Fibroblast of lung (primary cell): ENCODE measurements around the gene UNC45A. TPM values are rescaled to one million over a fixed set of nuclear protein-coding genes. Genes with fewer than 3 reads are reported as not detected.

Source experiments
- DNase-seq, 2 donors: peaks; one replicate each; pipeline versions ENCODE4 v3.0.0 to v3.0.0-alpha.2; 2010; ENCODE audit warnings: low read depth in 2 of 2
- H2AFZ ChIP-seq: 2 replicates; pipeline ENCODE4 v1.5.1; 2012; ENCODE audit warnings: low read length, control low read depth, inconsistent platforms
- H3K27ac ChIP-seq: 2 replicates; pipeline ENCODE4 v1.5.1; 2011; ENCODE audit warnings: low read length, control low read depth; ENCODE audit not compliant: insufficient read depth
- H3K27me3 ChIP-seq: 2 replicates; pipeline ENCODE4 v1.5.1; 2011; ENCODE audit warnings: mild to moderate bottlenecking, low read length; ENCODE audit not compliant: control insufficient read depth, insufficient read depth
- H3K36me3 ChIP-seq: 2 replicates; pipeline ENCODE4 v1.5.1; 2011; ENCODE audit warnings: low read length; ENCODE audit not compliant: control insufficient read depth, insufficient read depth
- H3K4me1 ChIP-seq: 2 replicates; pipeline ENCODE4 v1.5.1; 2011; ENCODE audit warnings: low read length; ENCODE audit not compliant: control insufficient read depth, insufficient read depth; ENCODE audit errors: extremely low read depth
- H3K4me2 ChIP-seq: 2 replicates; pipeline ENCODE4 v1.5.1; 2011; ENCODE audit warnings: low read length, control low read depth; ENCODE audit not compliant: insufficient read depth; ENCODE audit errors: extremely low read depth
- H3K4me3 ChIP-seq, 4 experiments: fragments of 200-600 bp in 1 of 4; sonication (generic) in 1 of 4; replicated peaks in 1 of 4; 2 replicates each; pipeline ENCODE4 v1.5.1; 2011 to 2016; ENCODE audit warnings: low read length in 4 of 4, low read depth in 3 of 4, mild to moderate bottlenecking in 3 of 4, control low read depth in 2 of 4, inconsistent platforms in 1 of 4, mixed read lengths in 1 of 4; ENCODE audit not compliant: insufficient read depth in 1 of 4; ENCODE audit errors: control extremely low read depth in 1 of 4
- H3K79me2 ChIP-seq: 2 replicates; pipeline ENCODE4 v1.5.1; 2012; ENCODE audit warnings: mild to moderate bottlenecking, low read length, inconsistent platforms; ENCODE audit not compliant: control insufficient read depth, insufficient read depth
- H3K9ac ChIP-seq: 2 replicates; pipeline ENCODE4 v1.5.1; 2011; ENCODE audit warnings: mild to moderate bottlenecking, low read length, control low read depth; ENCODE audit not compliant: insufficient read depth
- H3K9me3 ChIP-seq: 2 replicates; pipeline ENCODE4 v1.5.1; 2012; ENCODE audit warnings: low read depth, low read length; ENCODE audit not compliant: control insufficient read depth, insufficient read depth
- H4K20me1 ChIP-seq: 2 replicates; pipeline ENCODE4 v1.5.1; 2011; ENCODE audit warnings: low read length; ENCODE audit not compliant: control insufficient read depth, insufficient read depth; ENCODE audit errors: extremely low read depth
- EZH2 ChIP-seq: IDR thresholded peaks from 2 replicates; pipeline ENCODE4 v1.5.1; 2012; ENCODE audit warnings: low read length, control low read depth, mild to moderate bottlenecking; ENCODE audit errors: missing control alignments
- polyA plus RNA-seq, 2 donors: library from polyadenylated mRNA; depleted of rRNA in 1 of 2; stranded (reverse) in 1 of 2; unstranded in 1 of 2; fragments of >200 nt; gene quantifications; 2 replicates each; pipeline ENCODE4 v1.2.1, GENCODE V29; 2011 to 2012; ENCODE audit warnings: missing spikeins in 1 of 2
- total RNA-seq: library from RNA; depleted of rRNA; stranded (reverse); fragments of >200 nt; gene quantifications from 2 replicates; pipeline ENCODE4 v1.2.1, GENCODE V29; 2014
- TF ChIP-seq, protein P1 (sequence below), 2 donors: IDR thresholded peaks in 1 of 2; conservative IDR thresholded peaks in 1 of 2; 1 replicate in 1 of 2; 2 replicates in 1 of 2; pipeline ENCODE4 v1.5.1; 2011 to 2012; ENCODE audit warnings: low read length in 2 of 2, control low read depth in 1 of 2, inconsistent platforms in 1 of 2, low read depth in 1 of 2, mild to moderate bottlenecking in 1 of 2

UNC45A gene
- total and polyA plus RNA-seq, 2 donors (not counting 1 experiment from before 2014, with no cell fraction given): 41.7 to 104 TPM

DNA sequence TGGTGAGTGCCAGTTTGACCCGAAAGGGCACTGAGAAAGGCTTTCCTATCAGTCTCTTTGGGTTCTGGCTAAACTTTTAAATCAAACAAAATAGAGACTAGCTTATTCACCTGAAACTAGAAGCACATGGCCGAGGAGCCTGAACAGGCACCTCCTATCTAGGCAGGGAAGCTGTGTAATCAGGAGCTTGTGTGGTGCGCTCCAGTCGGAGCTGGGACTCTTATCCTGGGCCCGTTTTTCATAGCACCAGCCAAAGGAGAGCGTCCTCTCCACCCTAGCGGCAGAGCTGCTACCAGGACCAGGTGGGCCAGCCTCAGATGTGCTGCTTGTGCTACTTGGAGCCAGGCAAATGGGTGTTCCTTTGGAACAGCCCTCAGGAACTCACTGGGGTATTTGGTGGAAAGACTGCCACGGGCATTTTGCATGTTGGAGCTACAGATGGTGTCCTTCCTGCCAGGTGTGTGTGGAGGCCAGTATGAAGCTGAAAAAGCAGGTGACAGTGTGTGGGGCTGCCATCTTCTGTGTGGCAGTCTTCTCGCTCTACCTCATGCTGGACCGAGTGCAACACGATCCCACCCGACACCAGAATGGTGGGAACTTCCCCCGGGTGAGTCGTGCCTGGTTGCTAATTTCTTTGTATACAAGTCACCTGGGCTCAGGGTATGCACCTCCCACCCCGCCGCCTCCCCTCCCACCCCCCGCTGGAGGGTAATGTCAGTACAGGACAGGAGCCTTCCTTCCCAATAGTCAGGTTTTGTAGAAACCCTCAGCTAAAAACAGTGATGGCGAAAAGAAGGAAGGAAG, 31.1 kb upstream of the UNC45A start:
- Histone ChIP-seq H4K20me1 (no peaks in the 10 kb centered on the region), H2AFZ (peak overlapping the region; percentile 62), H3K36me3 (peaks cover 13% of the 10 kb centered on the region), H3K4me3 (peak overlapping the region; percentile 65 to 82 (median 76)), H3K4me2 (peak overlapping the region; percentile 94), H3K9ac (no peak overlapping the region), H3K9me3 (no peaks in the 10 kb centered on the region), H3K27ac (no peak overlapping the region), H3K4me1 (no peaks in the 10 kb centered on the region), H3K79me2 (no peaks in the 10 kb centered on the region), H3K27me3 (no peaks in the 10 kb centered on the region)
- TF ChIP-seq EZH2: no peak
- TF ChIP-seq, protein P1, sequence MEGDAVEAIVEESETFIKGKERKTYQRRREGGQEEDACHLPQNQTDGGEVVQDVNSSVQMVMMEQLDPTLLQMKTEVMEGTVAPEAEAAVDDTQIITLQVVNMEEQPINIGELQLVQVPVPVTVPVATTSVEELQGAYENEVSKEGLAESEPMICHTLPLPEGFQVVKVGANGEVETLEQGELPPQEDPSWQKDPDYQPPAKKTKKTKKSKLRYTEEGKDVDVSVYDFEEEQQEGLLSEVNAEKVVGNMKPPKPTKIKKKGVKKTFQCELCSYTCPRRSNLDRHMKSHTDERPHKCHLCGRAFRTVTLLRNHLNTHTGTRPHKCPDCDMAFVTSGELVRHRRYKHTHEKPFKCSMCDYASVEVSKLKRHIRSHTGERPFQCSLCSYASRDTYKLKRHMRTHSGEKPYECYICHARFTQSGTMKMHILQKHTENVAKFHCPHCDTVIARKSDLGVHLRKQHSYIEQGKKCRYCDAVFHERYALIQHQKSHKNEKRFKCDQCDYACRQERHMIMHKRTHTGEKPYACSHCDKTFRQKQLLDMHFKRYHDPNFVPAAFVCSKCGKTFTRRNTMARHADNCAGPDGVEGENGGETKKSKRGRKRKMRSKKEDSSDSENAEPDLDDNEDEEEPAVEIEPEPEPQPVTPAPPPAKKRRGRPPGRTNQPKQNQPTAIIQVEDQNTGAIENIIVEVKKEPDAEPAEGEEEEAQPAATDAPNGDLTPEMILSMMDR (conservative IDR thresholded peaks at IDR 0.05 in 1 of 2, IDR thresholded peaks at IDR 0.05 in 1 of 2; ENCODE audit: low read depth in 1 of 2, low read length in 2 of 2): no peak
- peak in 1 of 2 donors; percentile 8 for DNase-seq

DNA sequence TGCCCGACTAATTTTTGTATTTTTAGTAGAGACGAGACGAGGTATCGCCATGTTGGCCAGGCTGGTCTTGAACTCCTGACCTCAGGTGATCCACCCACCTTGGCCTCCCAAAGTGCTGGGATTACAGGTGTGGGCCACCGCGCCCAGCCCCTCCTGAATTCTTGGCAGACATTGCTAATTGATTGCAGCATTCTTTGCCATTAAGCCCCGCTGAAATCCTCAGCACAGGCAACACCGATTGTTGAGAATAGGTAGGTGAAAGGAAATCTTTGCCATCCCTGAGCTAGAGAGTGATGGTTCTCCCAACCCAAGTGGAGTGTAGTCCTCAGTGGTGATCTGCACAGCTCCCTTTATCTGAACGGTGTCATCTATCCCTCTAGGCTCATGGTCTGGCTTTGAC, 30.3 kb upstream of the UNC45A start:
- no peak for DNase-seq
- H3K9ac ChIP-seq: no peak overlapping the region
- H3K4me2 ChIP-seq: no peak overlapping the region
- peaks cover 13% of the 10 kb centered on the region for H3K36me3 ChIP-seq
- H2AFZ ChIP-seq: no peak overlapping the region
- H3K4me1 ChIP-seq: no peaks in the 10 kb centered on the region
- H3K79me2 ChIP-seq: no peaks in the 10 kb centered on the region
- TF ChIP-seq EZH2: no peak
- TF ChIP-seq, protein P1 (conservative IDR thresholded peaks at IDR 0.05 in 1 of 2, IDR thresholded peaks at IDR 0.05 in 1 of 2; ENCODE audit: low read depth in 1 of 2, low read length in 2 of 2): no peak
- no peak overlapping the region for H3K4me3 ChIP-seq
- H4K20me1 ChIP-seq: no peaks in the 10 kb centered on the region
- H3K27ac ChIP-seq: no peak overlapping the region
- no peaks in the 10 kb centered on the region for H3K9me3 ChIP-seq
- no peaks in the 10 kb centered on the region for H3K27me3 ChIP-seq

DNA sequence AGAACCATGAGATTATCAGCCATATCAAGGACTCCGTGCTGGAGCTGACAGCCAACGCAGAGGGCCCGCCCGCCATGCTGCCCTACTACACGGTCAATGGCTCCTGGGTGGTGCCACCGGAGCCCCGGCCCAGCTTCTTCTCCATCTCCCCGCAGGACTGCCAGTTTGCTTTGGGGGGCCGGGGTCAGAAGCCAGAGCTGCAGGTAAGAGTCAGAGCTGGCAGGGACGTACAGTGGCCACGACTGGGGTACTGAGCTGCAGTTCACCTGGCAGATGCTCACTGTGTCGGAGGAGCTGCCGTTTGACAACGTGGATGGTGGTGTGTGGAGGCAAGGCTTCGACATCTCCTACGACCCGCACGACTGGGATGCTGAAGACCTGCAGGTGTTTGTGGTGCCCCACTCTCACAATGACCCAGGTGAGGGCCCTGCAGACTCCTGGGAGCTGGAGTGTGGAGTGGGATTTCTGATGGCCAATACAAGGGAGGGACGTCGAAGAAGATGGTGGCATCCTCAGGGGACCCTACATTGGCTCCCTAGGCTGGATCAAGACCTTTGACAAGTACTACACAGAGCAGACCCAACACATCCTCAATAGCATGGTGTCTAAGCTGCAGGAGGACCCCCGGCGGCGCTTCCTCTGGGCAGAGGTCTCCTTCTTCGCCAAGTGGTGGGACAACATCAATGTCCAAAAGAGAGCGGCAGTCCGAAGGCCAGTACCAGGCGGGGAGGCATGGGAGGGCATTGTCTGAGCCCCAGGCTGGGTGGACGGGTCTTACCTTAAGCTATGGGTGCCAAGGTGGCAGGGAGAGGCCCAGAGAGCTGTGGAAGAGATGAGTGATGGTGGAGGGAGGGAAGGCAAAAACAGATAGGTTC, 29.5 kb upstream of the UNC45A start:
- H3K79me2 ChIP-seq: no peaks in the 10 kb centered on the region

More for the DNA sequence above, 29.5 kb upstream of the UNC45A start:
- Histone ChIP-seq H3K27me3 (no peaks in the 10 kb centered on the region), H3K27ac (no peak overlapping the region), H3K9me3 (no peaks in the 10 kb centered on the region), H3K4me2 (no peak overlapping the region), H2AFZ (no peak overlapping the region), H3K4me3 (no peak overlapping the region), H3K4me1 (no peaks in the 10 kb centered on the region), H3K9ac (no peak overlapping the region), H3K36me3 (peaks cover 14% of the 10 kb centered on the region), H4K20me1 (no peaks in the 10 kb centered on the region)
- DNase-seq: no peak
- TF ChIP-seq EZH2: no peak
- TF ChIP-seq, protein P1 (conservative IDR thresholded peaks at IDR 0.05 in 1 of 2, IDR thresholded peaks at IDR 0.05 in 1 of 2; ENCODE audit: low read depth in 1 of 2, low read length in 2 of 2): no peak
